ENCODE measurements around the gene NEURL1.

DNA sequence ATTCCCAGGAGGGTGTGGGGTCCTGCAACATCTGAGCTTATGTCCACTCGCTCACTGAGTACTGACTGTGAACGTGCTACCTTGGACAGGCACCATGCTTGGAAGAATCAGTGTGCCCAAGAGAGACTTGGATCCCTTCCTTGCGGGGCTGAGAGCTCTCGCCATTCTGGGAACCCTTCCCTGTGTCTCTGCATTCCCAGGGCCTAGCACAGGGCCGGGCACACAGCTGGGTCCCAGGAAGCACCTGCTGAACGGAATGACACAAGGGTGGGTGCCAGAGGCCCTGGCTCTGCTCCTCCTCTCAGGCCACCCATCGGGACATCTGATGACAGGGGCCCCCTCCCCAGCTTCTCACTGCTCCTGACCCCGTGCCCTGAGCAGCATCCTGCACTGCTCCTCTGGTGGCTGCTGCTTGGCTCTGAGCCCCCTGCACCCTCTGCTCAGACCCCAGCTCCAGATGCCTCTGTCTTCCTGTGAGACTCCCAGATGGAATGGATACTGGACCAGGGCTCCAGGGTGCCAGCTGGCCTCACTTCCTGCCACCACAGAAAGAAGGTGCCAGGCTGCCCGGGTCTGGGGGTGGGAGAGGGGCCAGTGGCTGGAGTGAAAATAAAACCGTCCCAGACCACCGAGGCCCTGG lies 129.6 kb downstream of the NEURL1 start:
- TF ChIP-seq, protein P1, sequence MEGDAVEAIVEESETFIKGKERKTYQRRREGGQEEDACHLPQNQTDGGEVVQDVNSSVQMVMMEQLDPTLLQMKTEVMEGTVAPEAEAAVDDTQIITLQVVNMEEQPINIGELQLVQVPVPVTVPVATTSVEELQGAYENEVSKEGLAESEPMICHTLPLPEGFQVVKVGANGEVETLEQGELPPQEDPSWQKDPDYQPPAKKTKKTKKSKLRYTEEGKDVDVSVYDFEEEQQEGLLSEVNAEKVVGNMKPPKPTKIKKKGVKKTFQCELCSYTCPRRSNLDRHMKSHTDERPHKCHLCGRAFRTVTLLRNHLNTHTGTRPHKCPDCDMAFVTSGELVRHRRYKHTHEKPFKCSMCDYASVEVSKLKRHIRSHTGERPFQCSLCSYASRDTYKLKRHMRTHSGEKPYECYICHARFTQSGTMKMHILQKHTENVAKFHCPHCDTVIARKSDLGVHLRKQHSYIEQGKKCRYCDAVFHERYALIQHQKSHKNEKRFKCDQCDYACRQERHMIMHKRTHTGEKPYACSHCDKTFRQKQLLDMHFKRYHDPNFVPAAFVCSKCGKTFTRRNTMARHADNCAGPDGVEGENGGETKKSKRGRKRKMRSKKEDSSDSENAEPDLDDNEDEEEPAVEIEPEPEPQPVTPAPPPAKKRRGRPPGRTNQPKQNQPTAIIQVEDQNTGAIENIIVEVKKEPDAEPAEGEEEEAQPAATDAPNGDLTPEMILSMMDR (IDR thresholded peaks at IDR 0.05): no peak
- TF ChIP-seq POLR2AphosphoS5 (IDR thresholded peaks at IDR 0.05) (no peak), EP300 (IDR thresholded peaks at IDR 0.05) (no peak), POLR2A (IDR thresholded peaks at IDR 0.05) (no peak)

All from stomach (tissue), 4 donors.